ENCODE data around the gene WDR41.

DNA sequence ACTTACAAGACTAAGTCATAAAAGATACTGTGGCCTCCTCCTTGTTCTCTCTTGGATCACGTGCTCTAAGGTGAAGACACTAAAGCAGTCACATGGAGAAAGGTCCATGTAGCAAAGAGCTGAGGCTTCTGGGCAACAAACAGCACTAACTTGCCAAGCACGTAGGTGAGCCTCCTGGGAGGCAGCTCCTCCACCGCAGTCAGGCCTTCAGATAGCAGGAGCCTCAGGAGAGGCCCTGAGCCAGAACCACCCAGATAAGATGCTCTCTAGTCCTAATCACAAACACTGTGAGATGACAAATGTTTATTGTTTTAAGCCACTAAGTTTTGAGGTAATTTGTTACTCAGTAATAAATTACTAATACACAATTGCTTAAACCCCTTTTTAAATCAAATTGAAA is 38.0 kb downstream of the WDR41 start:
- TF ChIP-seq POLR2A (IDR thresholded peaks at IDR 0.05) (no peak), CTCF (IDR thresholded peaks at IDR 0.05) (no peak)
